ENCODE results near the gene LAG3.
A peak's percentile ranks its signal among the peaks of the same experiment; 100 is the strongest.
"Not testable (repeated sequence)": the region's sequence is repeated elsewhere in the genome, so short reads cannot be mapped to it uniquely, and the experiment has no call there.

LAG3 gene

DNA sequence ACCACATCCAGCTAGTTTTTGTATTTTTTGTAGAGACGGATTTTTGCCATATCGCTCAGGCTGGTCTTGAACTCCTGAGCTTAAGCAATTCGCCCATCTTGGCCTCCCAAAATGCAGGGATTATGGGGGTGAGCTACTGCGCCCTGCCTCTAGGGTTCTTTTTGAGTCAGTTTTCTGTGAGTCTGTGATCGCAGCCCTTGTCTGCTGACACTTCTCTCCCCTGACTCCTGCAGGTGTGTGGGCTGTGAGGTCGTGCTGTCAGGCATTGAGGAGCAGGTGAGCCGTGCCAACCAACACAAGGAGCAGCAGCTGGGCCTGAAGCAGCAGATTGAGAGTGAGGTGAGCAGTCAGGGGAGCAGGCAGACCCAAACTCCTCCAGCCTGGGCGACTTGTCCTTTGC, 42.2 kb upstream of the LAG3 start:
- H3K4me3 ChIP-seq (ENCODE audit: low read depth, low read length), result no peak overlapping the region
- TF ChIP-seq, protein P1, sequence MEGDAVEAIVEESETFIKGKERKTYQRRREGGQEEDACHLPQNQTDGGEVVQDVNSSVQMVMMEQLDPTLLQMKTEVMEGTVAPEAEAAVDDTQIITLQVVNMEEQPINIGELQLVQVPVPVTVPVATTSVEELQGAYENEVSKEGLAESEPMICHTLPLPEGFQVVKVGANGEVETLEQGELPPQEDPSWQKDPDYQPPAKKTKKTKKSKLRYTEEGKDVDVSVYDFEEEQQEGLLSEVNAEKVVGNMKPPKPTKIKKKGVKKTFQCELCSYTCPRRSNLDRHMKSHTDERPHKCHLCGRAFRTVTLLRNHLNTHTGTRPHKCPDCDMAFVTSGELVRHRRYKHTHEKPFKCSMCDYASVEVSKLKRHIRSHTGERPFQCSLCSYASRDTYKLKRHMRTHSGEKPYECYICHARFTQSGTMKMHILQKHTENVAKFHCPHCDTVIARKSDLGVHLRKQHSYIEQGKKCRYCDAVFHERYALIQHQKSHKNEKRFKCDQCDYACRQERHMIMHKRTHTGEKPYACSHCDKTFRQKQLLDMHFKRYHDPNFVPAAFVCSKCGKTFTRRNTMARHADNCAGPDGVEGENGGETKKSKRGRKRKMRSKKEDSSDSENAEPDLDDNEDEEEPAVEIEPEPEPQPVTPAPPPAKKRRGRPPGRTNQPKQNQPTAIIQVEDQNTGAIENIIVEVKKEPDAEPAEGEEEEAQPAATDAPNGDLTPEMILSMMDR (IDR thresholded peaks at IDR 0.05; ENCODE audit: control insufficient read depth, extremely low read depth, insufficient read depth), result no peak
- DNase-seq (ENCODE audit: low read depth), result no peak

DNA sequence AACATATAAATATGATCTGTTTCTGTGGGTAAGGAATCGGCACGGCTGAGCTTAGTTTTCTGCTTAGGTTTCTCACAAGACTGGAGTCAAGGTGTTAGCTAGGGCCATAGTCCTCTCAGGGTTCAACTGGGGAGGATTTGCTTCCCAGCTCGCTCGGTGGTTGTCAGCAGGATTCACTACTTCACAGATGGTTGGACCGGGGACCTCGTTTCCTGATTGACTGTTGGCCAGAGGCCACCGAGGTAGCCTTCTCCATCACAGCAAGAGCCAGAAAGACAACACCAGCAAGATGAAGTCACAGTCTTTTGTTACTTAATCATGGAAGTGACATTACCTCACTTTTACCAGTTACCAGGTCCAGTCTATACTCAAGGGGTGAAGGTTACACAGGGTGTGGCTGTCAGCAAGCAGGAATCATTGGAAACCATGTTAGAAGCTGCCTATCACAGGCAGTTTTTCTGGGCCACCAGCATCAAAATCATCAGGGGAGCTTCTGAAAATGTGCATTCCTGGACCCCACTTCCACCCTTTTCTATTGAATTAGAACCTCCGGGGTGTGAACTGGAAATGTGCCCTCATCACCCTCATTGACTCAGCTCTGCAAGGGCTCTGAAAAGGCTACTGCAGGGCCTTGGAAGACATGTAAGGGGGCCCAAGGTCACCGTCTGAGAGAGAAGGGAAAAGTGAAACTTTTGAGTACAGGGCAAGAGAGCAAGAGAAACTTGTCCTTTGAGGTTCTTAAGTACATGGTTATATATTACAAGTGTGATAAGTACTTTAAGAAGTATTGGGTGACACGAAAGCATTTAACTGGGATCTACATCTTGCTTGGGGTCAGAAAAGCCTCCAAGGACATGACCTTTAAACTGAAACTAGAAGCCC, 37.6 kb upstream of the LAG3 start:
- H3K4me3 ChIP-seq (ENCODE audit: low read depth, low read length), result no peak overlapping the region
- no peak for DNase-seq (ENCODE audit: low read depth)
- TF ChIP-seq, protein P1 (IDR thresholded peaks at IDR 0.05; ENCODE audit: control insufficient read depth, extremely low read depth, insufficient read depth), result no peak

DNA sequence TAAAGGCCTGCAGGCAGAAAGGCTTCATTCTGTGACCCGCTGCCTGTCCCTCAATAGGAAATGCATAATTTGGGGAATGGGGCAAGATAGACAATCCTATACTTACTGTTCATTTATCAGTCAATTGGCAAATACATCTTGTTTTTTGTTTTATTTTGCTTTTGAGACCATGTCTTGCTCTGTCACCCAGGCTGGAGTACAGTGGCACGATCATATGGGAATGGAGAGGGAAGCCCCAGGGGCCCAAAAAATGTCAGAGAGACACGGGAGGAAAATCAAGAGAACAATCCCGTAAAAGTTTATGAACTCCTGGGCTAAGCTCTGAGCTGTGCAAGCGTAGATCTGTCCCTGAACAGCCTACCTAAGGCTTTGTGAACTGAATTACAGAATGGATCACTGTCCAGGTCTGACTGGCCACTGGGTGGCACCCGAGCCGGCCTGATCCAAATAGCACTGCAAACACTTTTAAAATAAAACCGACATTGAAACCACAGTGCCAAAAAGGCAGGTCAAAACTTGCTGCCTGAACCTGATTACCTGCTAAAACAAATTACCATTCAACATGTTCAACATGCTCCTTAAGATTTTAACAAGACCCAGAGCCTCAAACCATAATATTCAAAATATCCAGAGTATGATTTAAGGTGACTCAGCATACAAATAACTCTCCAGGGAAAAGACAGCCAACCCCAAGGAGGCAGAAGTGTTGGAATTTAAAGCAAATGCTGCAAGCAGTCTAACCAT, 36.7 kb upstream of the LAG3 start:
- TF ChIP-seq, protein P1 (IDR thresholded peaks at IDR 0.05; ENCODE audit: control insufficient read depth, extremely low read depth, insufficient read depth), result peak; percentile 93

DNA sequence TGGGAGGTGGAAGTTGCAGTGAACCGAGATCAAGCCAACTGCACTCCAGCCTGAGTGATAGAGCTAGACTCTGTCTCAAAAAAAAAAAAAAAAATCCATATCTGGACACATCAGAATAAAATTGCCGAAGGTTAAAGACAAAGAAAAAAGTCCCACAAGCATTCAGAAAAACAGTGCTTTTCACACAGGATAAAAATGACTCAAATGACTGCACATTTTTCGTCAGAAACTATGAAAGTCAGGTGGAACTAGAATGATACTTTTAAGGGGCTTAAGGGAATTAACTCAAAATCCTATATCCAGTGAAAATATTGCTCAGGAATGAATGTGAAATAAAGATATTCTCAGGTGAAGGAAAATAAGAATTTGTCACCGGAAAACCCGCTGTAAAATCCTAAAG, 35.6 kb upstream of the LAG3 start:
- DNase-seq (ENCODE audit: low read depth), result no peak
- no peak overlapping the region for H3K4me3 ChIP-seq (ENCODE audit: low read depth, low read length)
- TF ChIP-seq, protein P1 (IDR thresholded peaks at IDR 0.05; ENCODE audit: control insufficient read depth, extremely low read depth, insufficient read depth), result no peak

More for the DNA sequence above, 36.7 kb upstream of the LAG3 start:
- no peak overlapping the region for H3K4me3 ChIP-seq (ENCODE audit: low read depth, low read length)
- DNase-seq (ENCODE audit: low read depth), result peak; percentile 52

DNA sequence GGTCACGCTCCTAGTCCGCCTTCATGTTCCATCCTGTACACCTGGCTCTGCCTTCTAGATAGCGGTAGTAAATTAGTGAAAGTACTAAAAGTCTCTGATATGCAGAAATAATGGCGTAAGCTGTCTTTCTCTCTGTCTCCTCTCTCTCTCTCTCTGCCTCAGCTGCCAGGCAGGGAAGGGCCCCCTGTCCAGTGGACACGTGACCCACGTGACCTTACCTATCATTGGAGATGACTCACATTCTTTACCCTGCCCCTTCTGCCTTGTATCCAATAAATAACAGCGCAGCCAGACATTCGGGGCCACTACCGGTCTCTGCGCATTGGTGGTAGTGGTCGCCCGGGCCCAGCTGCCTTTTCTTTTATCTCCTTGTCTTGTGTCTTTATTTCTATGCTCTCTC, 30.2 kb upstream of the LAG3 start:
- not testable (repeated sequence) for DNase-seq (ENCODE audit: low read depth); H3K4me3 ChIP-seq (ENCODE audit: low read depth, low read length)

DNA sequence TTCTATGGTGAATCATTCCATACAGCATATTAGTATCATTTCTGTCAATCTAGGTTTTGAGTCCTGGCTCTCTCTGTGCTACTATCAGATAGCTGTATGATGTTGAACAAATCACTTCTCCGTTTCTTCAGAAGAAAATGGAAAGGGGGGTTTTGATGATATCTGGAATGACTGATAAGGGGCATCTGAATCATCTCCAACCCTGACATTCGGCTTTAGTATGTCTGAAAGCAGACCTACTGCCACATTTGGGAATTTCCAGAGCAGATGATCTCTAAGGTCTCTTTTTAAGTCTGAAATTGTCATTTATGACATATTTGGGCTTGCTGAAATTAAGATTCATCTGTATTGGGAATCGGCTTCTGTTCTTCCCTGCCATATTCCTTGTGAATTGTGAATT, 29.5 kb upstream of the LAG3 start:
- DNase-seq (ENCODE audit: low read depth), result no peak
- H3K4me3 ChIP-seq (ENCODE audit: low read depth, low read length), result no peak overlapping the region
- TF ChIP-seq, protein P1 (IDR thresholded peaks at IDR 0.05; ENCODE audit: control insufficient read depth, extremely low read depth, insufficient read depth), result no peak

DNA sequence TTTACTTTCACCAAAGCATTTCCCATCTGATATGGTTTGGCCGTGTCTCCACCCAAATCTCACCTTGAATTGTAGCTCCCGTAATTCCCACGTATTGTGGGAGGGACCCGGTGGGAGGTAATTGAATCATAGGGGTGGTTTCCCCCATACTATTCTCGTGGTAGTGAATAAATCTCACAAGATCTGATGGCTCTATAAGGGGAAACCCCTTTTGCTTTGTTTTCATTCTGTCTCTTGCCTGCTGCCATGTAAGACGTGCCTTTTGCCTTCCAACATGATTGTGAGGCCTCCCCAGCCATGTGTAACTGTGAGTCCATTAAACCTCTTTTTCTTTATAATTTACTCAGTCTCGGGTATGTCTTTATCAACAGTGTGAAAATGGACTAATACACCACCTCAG, 29.0 kb upstream of the LAG3 start:
- not testable (repeated sequence) for H3K4me3 ChIP-seq (ENCODE audit: low read depth, low read length); DNase-seq (ENCODE audit: low read depth)

Measured in LNCaP clone FGC (cell line).